GM18507 (cell line): ENCODE results near the gene MYBPH.

Experiments
- DNase-seq: peaks from one replicate; pipeline ENCODE4 v3.0.0; 2011; ENCODE audit warnings: low read depth; ENCODE audit not compliant: insufficient read length; ENCODE audit errors: extremely low spot score
- FAIRE-seq: peaks from 2 replicates; lab custom pipeline; 2011; peaks lifted over from hg19 to GRCh38; lab: Jason Lieb, UNC

Gene MYBPH

GRCh38 chr1:203201516-203202205 is 26.0 kb upstream of the MYBPH start:
- no peak for DNase-seq
- no peak for FAIRE-seq

- no peak for DNase-seq
- no peak for FAIRE-seq
These were observed 25.3 kb upstream of the MYBPH start for GRCh38 chr1:203200916-203201315.

GRCh38 chr1:203199816-203200571 is 24.4 kb upstream of the MYBPH start:
- FAIRE-seq (no peak), DNase-seq (no peak)

GRCh38 chr1:203199481-203199815 is 23.8 kb upstream of the MYBPH start:
- no peak for FAIRE-seq
- no peak for DNase-seq

GRCh38 chr1:203199002-203199401 is 23.4 kb upstream of the MYBPH start:
- DNase-seq: no peak
- FAIRE-seq: no peak

- FAIRE-seq: no peak
These were observed 22.0 kb upstream of the MYBPH start for GRCh38 chr1:203197625-203198024.

GRCh38 chr1:203196371-203196770 is 20.7 kb upstream of the MYBPH start:
- DNase-seq (no peak), FAIRE-seq (no peak)

More at GRCh38 chr1:203197625-203198024, 22.0 kb upstream of the MYBPH start:
- DNase-seq: no peak

GRCh38 chr1:203190949-203191348 is 15.3 kb upstream of the MYBPH start:
- DNase-seq (no peak), FAIRE-seq (no peak)

- DNase-seq (no peak), FAIRE-seq (no peak)
These were observed 14.3 kb upstream of the MYBPH start for GRCh38 chr1:203189951-203190352.

GRCh38 chr1:203188686-203189232 is 13.1 kb upstream of the MYBPH start:
- no peak for FAIRE-seq
- DNase-seq: no peak

GRCh38 chr1:203187689-203188264 is 12.2 kb upstream of the MYBPH start:
- FAIRE-seq: no peak
- no peak for DNase-seq

GRCh38 chr1:203187304-203187685 is 11.7 kb upstream of the MYBPH start:
- DNase-seq (no peak), FAIRE-seq (no peak)

GRCh38 chr1:203186446-203187303 is 11.0 kb upstream of the MYBPH start, which contains the start of gene CHI3L1:
Gene CHI3L1 (minus strand): TSS chr1:203186704. CDS start chr1:203186623, 81 bp downstream.
- FAIRE-seq (no peak), DNase-seq (no peak)

- no peak for FAIRE-seq
These were observed 10.4 kb upstream of the MYBPH start for GRCh38 chr1:203186091-203186445.

GRCh38 chr1:203185585-203185984 is 10.0 kb upstream of the MYBPH start:
- no peak for FAIRE-seq
- DNase-seq: no peak

More at GRCh38 chr1:203186091-203186445, 10.4 kb upstream of the MYBPH start:
- no peak for DNase-seq

- DNase-seq: no peak
- FAIRE-seq: no peak
These were observed 9.4 kb upstream of the MYBPH start for GRCh38 chr1:203185061-203185461.

GRCh38 chr1:203184467-203184866 is 8.8 kb upstream of the MYBPH start:
- FAIRE-seq: no peak

GRCh38 chr1:203183828-203184227 is 8.2 kb upstream of the MYBPH start:
- DNase-seq (no peak), FAIRE-seq (no peak)

More at GRCh38 chr1:203184467-203184866, 8.8 kb upstream of the MYBPH start:
- DNase-seq: no peak

- no peak for FAIRE-seq
- no peak for DNase-seq
These were observed 6.8 kb upstream of the MYBPH start for GRCh38 chr1:203182387-203182953.
